HUES64 (cell line): ENCODE data around the gene SPAM1.
"Not testable (repeated sequence)": the region's sequence is repeated elsewhere in the genome, so short reads cannot be mapped to it uniquely, and the experiment has no call there.

Experiments used
- H3K27ac ChIP-seq: 2 replicates; pipeline ENCODE4 v1.7.0; 2013; ENCODE audit warnings: low read depth, low read length, inconsistent platforms
- H3K27me3 ChIP-seq: 2 replicates; pipeline ENCODE4 v1.6.1; 2013; ENCODE audit warnings: mild to moderate bottlenecking, low read length; ENCODE audit not compliant: insufficient read depth
- H3K36me3 ChIP-seq: 2 replicates; pipeline ENCODE4 v1.6.1; 2013; ENCODE audit warnings: mild to moderate bottlenecking, low read length; ENCODE audit not compliant: insufficient read depth
- H3K4me1 ChIP-seq: 2 replicates; pipeline ENCODE4 v1.6.1; 2013; ENCODE audit warnings: mild to moderate bottlenecking, low read length, moderate library complexity; ENCODE audit not compliant: insufficient read depth
- H3K4me3 ChIP-seq: 2 replicates; pipeline ENCODE4 v1.5.1; 2013; ENCODE audit warnings: mild to moderate bottlenecking, low read length, moderate library complexity
- H3K9ac ChIP-seq: 2 replicates; pipeline ENCODE4 v1.6.1; 2013; ENCODE audit warnings: mild to moderate bottlenecking, low read depth, low read length
- H3K9me3 ChIP-seq: 2 replicates; pipeline ENCODE4 v1.6.1; 2013; ENCODE audit warnings: low read depth, low read length; ENCODE audit not compliant: insufficient read depth
- WGBS: fragments of 150-250, 120-280 bp; methylation state at CpG from one replicate; pipeline ENCODE4 v1.1.7; 2013; ENCODE audit warnings: missing lambda C conversion rate; 5-methylcytosine and 5-hydroxymethylcytosine counted together

Gene SPAM1

DNA sequence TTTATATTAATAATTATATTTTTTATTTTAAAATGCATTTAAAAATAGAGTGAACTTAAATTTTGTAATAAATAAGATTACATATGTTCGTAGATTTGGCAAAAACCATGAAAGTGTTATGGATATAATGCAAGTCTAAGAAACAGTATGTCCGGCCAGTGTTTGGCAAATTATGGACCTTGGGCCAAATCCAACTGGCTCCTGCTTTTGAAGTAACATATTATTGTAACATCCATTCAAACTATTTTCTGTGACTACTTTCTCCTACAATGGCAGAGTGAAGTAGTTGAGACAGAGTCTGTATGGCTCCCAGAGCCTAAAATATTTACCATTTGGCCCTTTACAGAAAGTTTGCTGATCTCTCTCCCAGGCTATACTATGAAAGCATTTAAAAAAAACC, 69.0 kb downstream of the SPAM1 start:
- H3K4me1 ChIP-seq = peaks cover 18% of the 10 kb centered on the region
- 100% methylated on average over 2 of the region's 2 CpGs for WGBS

DNA sequence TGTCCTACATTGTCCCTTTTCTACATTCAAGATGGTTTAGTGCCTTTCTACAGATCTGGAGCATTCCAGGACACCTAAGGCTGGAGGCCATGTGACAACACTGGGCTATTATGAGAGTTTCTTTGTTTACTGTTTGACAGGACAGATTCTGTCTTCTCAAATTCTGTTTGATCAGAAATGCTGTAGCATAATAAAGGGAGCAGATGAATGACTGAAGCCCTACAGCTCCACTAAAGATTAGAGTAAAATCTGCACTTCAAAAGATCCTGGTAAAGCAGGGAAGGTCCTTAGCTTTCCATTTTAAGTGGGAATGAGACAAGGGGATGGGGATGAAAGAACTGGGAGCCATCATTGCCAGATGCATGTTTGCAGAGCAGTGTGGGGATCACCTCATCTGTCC, 69.4 kb downstream of the SPAM1 start:
- no peak overlapping the region for H3K4me3 ChIP-seq
- H3K4me1 ChIP-seq = peaks cover 18% of the 10 kb centered on the region
- peak overlapping the region; percentile 17; the same call in 1 of the 2 replicates for H3K27ac ChIP-seq
- H3K27me3 ChIP-seq = no peaks in the 10 kb centered on the region
- H3K9ac ChIP-seq = no peak overlapping the region
- no peaks in the 10 kb centered on the region for H3K9me3 ChIP-seq
- no peaks in the 10 kb centered on the region for H3K36me3 ChIP-seq

More for the DNA sequence above, 69.0 kb downstream of the SPAM1 start:
- H3K27me3 ChIP-seq = no peaks in the 10 kb centered on the region
- peak overlapping the region; percentile 17; the same call in 1 of the 2 replicates for H3K27ac ChIP-seq
- no peaks in the 10 kb centered on the region for H3K36me3 ChIP-seq
- H3K9ac ChIP-seq = no peak overlapping the region
- no peaks in the 10 kb centered on the region for H3K9me3 ChIP-seq
- H3K4me3 ChIP-seq = no peak overlapping the region

DNA sequence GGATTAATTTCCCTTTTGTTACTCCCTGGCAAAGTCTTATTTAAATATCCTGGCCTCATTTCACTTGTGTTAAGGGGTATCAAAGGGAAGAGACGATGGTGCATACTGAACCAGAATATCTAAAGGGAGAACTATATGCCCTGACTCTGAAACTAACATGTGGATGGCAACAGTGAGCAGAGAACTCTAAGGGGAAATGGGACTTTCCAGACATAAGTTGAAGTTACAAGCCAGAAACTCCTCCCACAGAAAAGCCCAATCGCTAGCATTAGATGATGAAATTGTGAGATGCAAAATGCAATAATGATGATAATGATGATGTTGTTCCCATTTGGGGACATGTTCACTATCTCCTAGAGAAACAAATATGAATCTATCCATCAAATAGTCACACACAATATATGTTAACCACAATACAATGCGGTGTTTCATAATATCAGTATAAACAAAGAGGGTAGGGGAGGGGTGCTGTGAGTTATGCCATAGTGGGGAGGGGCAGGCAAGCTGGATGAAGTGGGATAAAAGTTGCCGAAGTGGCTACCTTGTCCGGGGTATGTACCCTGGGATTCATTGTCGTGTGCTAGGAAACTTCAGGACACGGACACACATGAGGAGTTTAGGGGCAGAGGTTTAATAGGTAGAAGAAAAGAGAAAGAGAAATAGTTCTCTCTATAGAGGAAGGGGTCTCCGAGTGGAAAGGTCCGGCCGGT, 70.7 kb downstream of the SPAM1 start:
- Histone ChIP-seq H3K4me3 (no peak overlapping the region), H3K9ac (no peak overlapping the region), H3K27ac (peak overlapping the region; percentile 43; the same call in 1 of the 2 replicates), H3K36me3 (no peaks in the 10 kb centered on the region), H3K4me1 (peaks cover 18% of the 10 kb centered on the region), H3K27me3 (no peaks in the 10 kb centered on the region), H3K9me3 (no peaks in the 10 kb centered on the region)
- 93% methylated on average over 9 of the region's 10 CpGs for WGBS

DNA sequence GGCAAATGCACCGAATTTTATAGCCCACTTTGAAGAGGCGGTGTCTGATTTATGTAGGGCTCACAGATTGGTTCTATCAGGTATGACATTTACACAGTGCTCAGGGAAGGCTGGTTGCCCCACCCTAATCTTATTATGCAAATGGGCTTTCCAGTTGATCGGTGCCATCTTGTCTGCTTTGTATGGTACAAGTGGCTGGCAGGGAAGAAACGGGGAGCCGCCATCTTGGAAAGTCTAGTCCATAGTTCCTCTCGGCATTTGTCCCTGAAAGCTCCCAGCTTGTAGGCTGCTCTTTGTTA, 71.2 kb downstream of the SPAM1 start:
- Histone ChIP-seq H3K4me3 (no peak overlapping the region), H3K36me3 (no peaks in the 10 kb centered on the region), H3K9ac (no peak overlapping the region), H3K27me3 (no peaks in the 10 kb centered on the region), H3K4me1 (peaks cover 18% of the 10 kb centered on the region), H3K9me3 (no peaks in the 10 kb centered on the region), H3K27ac (no peak overlapping the region)
- WGBS = 97% methylated on average over 6 of the region's 6 CpGs

DNA sequence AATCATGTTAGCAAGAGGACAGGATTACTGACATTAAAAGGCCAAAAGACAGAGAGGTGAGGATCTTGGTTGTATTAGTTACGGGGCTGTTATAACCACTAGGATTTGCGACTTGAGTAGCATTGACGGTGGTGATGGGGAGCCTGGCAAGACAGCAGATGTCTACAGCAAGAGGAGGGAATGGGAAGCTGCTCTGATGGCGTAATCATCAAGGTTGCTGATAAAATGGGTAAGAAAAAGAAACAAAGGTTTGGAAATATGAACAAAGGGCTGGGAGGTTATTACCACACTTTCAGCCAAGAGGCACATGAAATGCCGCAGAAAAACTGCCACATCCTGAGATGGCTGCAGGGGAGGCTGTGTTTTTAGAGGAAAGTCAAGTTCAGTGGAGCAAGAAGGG, 73.9 kb downstream of the SPAM1 start:
- Histone ChIP-seq H3K4me3 (no peak overlapping the region), H3K27ac (no peak overlapping the region), H3K4me1 (peaks cover 18% of the 10 kb centered on the region), H3K9ac (no peak overlapping the region), H3K27me3 (no peaks in the 10 kb centered on the region), H3K36me3 (no peaks in the 10 kb centered on the region), H3K9me3 (no peaks in the 10 kb centered on the region)
- 94% methylated on average over 5 of the region's 5 CpGs for WGBS

DNA sequence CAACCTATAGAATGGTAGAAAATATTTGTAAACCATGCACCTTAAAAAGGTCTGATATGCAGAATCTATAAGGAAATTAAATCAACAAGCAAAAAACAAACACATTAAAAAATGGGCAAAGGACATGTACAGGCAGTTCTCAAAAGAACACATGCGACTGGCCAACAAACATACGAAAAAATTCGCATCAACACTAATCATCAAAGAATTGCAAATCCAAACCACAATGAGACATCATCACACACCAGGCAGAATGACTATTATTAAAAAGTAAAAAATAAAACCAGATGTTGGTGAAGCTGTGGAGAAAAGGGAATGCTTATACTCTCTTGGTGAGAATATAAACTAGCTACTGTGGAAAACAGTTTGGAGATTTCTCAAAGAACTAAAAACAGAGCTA, 74.7 kb downstream of the SPAM1 start:
- Histone ChIP-seq H3K36me3 (no peaks in the 10 kb centered on the region), H3K4me1 (peaks cover 12% of the 10 kb centered on the region), H3K27ac (no peak overlapping the region), H3K4me3 (no peak overlapping the region), H3K9me3 (no peaks in the 10 kb centered on the region), H3K9ac (no peak overlapping the region), H3K27me3 (no peaks in the 10 kb centered on the region)
- WGBS = 98% methylated on average over 3 of the region's 3 CpGs

DNA sequence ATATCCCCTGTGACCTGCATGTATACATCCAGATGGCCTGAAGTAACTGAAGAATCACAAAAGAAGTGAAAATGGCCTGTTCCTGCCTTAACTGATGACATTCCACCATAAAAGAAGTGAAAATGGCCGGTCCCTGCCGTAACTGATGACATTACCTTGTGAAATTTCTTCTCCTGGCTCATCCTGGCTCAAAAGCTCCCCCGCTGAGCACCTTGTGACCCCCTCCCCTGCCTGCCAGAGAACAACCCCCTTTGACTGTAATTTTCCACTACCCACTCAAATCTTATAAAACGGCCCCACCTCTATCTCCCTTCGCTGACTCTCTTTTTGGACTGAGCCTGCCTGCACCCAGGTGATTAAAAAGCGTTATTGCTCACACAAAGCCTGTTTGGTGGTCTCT, 83.3 kb downstream of the SPAM1 start:
- H3K9me3 ChIP-seq, H3K27ac ChIP-seq, H3K27me3 ChIP-seq, H3K9ac ChIP-seq, H3K4me1 ChIP-seq, H3K36me3 ChIP-seq, H3K4me3 ChIP-seq: not testable (repeated sequence)
- 58% methylated on average over 6 of the region's 6 CpGs for WGBS

DNA sequence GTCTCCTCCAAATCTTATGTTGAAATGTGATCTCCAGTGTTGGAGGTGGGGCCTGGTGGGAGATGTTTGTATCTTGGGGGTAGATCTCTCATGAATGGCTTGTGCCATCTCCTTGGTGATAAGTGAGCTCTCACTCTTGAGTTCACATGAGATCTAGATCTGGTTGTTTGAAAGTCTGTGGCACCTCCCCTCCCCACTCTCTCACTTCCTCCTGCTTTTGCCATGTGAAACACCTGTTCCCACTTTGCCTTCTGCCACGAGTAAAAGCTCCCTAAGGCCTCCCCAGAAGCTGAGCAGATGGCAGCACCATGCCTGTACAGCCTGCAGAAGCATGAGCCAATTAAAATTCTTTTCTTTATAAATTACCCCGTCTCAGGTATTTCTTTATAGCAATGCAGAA, 84.3 kb downstream of the SPAM1 start:
- Histone ChIP-seq H3K4me1 (0 out of 2 replicates have a peak, but pooled peaks cover 9% of the 10 kb centered on the region), H3K27me3 (no peaks in the 10 kb centered on the region), H3K4me3 (no peak overlapping the region), H3K27ac (no peak overlapping the region), H3K36me3 (no peaks in the 10 kb centered on the region), H3K9ac (no peak overlapping the region), H3K9me3 (no peaks in the 10 kb centered on the region)
- 88% methylated on average over 2 of the region's 2 CpGs for WGBS
